ENCODE results near the gene MYZAP. TPM values are rescaled to one million over a fixed set of nuclear protein-coding genes. Genes with fewer than 3 reads are reported as not detected.

MYZAP gene
- total and polyA plus RNA-seq, 7 donors = 7.2 to 55.6 (median 39.1) TPM

DNA sequence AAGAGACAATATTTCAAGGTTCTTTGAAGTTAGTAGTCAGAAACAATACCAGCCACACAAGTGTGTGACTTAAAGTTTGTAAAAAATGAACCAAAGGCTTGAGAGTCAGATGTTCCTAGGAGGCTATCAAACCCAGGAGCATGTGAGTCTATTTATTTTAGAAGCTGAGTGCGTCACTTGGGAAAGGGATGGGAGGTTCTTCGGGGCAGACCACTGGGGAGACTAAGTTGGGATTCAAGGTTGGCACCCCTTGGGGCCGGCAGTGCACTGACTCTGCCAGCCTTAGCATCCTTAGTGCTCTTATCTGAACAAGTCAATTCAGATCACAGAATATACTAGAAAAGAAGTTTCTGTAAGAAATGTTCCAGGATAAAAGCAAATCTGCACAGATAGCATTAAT lies 64.7 kb downstream of the MYZAP start:
- no peak for DNase-seq
- no peak overlapping the region for H3K4me3 ChIP-seq
- H3K27ac ChIP-seq = no peak overlapping the region
- TF ChIP-seq POLR2AphosphoS5 (IDR thresholded peaks at IDR 0.05) (no peak), POLR2A (IDR thresholded peaks at IDR 0.05) (no peak), EP300 (IDR thresholded peaks at IDR 0.05) (no peak)
- TF ChIP-seq, protein P1, sequence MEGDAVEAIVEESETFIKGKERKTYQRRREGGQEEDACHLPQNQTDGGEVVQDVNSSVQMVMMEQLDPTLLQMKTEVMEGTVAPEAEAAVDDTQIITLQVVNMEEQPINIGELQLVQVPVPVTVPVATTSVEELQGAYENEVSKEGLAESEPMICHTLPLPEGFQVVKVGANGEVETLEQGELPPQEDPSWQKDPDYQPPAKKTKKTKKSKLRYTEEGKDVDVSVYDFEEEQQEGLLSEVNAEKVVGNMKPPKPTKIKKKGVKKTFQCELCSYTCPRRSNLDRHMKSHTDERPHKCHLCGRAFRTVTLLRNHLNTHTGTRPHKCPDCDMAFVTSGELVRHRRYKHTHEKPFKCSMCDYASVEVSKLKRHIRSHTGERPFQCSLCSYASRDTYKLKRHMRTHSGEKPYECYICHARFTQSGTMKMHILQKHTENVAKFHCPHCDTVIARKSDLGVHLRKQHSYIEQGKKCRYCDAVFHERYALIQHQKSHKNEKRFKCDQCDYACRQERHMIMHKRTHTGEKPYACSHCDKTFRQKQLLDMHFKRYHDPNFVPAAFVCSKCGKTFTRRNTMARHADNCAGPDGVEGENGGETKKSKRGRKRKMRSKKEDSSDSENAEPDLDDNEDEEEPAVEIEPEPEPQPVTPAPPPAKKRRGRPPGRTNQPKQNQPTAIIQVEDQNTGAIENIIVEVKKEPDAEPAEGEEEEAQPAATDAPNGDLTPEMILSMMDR (IDR thresholded peaks at IDR 0.05) = no peak
- no peaks in the 10 kb centered on the region for H3K36me3 ChIP-seq
- WGBS, 2 donors = 95 to 97% methylated on average over 3 of the region's 3 CpGs
- H3K27me3 ChIP-seq = no peaks in the 10 kb centered on the region
- H3K9me3 ChIP-seq = no peaks in the 10 kb centered on the region
- no peaks in the 10 kb centered on the region for H3K4me1 ChIP-seq
- intact Hi-C loops (cut with DNase I) = no loop called here

DNA sequence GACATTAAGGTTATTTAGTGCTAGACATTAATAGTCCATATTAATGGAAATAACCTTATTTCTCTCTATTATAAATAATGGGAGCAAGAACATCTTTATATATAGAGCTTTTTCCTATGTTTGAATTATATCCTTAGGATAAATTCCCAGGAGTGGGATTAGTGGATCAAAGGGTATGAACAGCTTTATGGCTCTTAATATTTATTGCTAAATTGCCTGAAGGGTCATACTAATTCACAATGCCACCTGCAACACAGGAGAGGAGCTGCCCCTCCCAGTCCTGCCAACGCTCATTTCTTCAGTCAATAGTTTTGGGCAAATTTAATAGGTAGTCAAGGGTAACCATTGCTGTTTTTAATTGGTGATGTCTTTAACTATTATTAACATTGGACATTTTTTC lies 65.9 kb downstream of the MYZAP start:
- Histone ChIP-seq H3K9me3 (no peaks in the 10 kb centered on the region), H3K27me3 (no peaks in the 10 kb centered on the region), H3K4me1 (no peaks in the 10 kb centered on the region), H3K36me3 (no peaks in the 10 kb centered on the region), H3K27ac (no peak overlapping the region), H3K4me3 (no peak overlapping the region)
- 80 to 82% methylated on average over 1 of the region's 1 CpG for WGBS, 2 donors
- intact Hi-C loops (cut with DNase I) = no loop called here
- no peak for DNase-seq
- TF ChIP-seq EP300 (IDR thresholded peaks at IDR 0.05) = no peak
- TF ChIP-seq, protein P1 (IDR thresholded peaks at IDR 0.05) = no peak
- TF ChIP-seq POLR2AphosphoS5 (IDR thresholded peaks at IDR 0.05) = no peak
- no peak for TF ChIP-seq POLR2A (IDR thresholded peaks at IDR 0.05)

DNA sequence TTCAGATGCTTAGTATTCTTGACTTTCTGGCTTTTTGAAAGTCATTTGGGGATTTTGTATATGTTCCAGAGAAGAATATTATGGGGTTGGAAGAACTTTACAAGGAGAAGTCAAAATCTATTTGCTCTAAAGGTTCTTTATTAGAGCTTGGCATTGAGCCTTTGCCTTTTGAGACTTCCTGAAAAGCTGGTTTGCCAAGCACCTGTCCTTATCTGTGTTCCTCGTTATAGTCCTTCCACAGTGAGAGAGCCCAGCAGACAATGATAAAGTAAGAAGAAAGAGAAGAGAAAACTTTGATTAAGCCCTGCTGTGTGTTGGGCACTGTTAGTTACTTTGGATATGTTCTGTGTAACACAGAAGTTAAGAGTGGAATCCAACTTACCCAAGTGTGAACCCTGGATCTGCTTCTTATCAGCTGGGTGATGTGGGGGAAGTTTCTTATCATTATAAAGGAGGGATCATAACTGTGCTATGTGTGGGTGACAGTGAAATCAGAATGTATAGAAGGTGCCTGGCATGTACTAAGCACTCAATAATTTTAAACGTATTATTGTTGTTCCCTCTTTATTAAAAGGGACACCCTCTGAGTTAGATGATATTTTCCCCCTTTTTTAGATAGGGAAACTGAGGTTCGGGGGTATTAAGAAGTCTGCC lies 70.5 kb downstream of the MYZAP start:
- H3K4me1 ChIP-seq = peaks cover 0 to 4% (median 3%) of the 10 kb centered on the region in 4 donors
- no peak overlapping the region for H3K27ac ChIP-seq
- H3K36me3 ChIP-seq = no peaks in the 10 kb centered on the region
- WGBS, 2 donors = 18 to 57% methylated on average over 3 of the region's 3 CpGs
- H3K9me3 ChIP-seq = no peaks in the 10 kb centered on the region
- intact Hi-C loops (cut with DNase I) = loop anchor here (10.0 kb wide), 2 partner anchors 73 to 403 kb away; partner anchors contain the start of gene ALDH1A2
- no peak for DNase-seq
- no peaks in the 10 kb centered on the region for H3K27me3 ChIP-seq
- TF ChIP-seq EP300 (IDR thresholded peaks at IDR 0.05) = no peak
- no peak for TF ChIP-seq POLR2A (IDR thresholded peaks at IDR 0.05)
- TF ChIP-seq, protein P1 (IDR thresholded peaks at IDR 0.05) = no peak
- no peak for TF ChIP-seq POLR2AphosphoS5 (IDR thresholded peaks at IDR 0.05)
- H3K4me3 ChIP-seq = no peak overlapping the region

DNA sequence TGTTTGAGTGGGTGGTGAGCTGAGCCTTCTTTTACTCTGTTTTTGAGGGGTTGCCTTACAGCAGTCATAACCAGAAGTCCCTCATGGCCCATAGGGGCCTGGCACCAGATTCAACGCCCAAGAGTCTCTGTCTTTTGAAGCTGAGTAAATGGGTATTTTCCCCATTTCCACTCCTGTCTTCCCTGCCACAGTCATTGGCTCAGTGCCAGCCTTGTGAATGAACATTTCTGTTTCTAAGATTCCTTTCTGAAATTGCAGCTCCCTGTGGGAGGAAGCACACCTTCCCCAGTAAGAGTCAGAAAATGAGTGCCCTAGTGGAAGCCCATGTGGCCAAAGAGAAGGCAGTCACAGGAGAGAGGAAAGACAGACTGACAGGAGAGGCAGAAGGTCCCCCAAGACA lies 71.1 kb downstream of the MYZAP start:
- TF ChIP-seq POLR2A (IDR thresholded peaks at IDR 0.05) (no peak), POLR2AphosphoS5 (IDR thresholded peaks at IDR 0.05) (no peak), EP300 (IDR thresholded peaks at IDR 0.05) (no peak)
- TF ChIP-seq, protein P1 (IDR thresholded peaks at IDR 0.05) = no peak

More for the DNA sequence above, 71.1 kb downstream of the MYZAP start:
- H3K9me3 ChIP-seq = no peaks in the 10 kb centered on the region
- intact Hi-C loops (cut with DNase I) = loop anchor here (10.0 kb wide), 2 partner anchors 72 to 402 kb away; partner anchors contain the start of gene ALDH1A2
- DNase-seq = no peak
- H3K27ac ChIP-seq = no peak overlapping the region
- no peaks in the 10 kb centered on the region for H3K27me3 ChIP-seq
- H3K4me1 ChIP-seq = peaks cover 0 to 10% (median 7%) of the 10 kb centered on the region in 4 donors
- WGBS, 2 donors = 61 to 80% methylated on average over 1 of the region's 1 CpG
- H3K4me3 ChIP-seq = no peak overlapping the region
- no peaks in the 10 kb centered on the region for H3K36me3 ChIP-seq

Data from sigmoid colon (tissue), 7 donors.